ENCODE data around the gene TIAM2.

DNA sequence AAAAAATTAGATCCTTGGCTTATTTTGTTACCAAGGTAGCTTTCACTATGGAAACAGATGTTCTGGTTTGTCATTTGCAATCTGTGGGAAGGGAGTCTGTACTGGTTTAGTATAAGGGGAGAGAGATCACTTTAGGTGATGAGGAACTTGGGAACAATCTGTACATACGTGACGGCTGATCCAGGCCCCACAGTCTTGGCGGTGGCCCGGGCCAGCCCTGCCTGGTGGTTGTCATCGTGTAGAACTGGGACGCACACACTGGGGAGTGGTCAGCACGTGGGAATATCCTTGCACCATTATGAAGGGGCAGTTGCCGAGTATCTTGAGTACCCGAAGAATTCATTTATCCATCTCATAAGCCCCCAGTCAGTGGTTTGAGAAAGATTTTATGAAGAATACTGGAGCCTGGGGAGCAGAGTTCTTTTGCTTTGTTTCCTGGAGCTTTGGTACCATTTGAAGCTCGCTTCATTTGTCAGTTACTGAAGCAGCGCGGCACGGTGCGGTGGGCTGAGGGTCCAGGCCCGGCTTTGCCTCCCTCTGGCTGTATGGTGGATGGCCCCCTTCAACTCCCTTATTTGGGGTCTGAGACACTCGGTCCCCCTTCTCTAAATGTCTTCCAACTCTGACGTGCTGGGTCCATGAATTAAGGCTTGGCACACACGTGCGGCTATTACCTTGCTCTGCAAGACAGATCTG lies 245.9 kb downstream of the TIAM2 start:
- TF ChIP-seq EGR1 (IDR thresholded peaks at IDR 0.05; ENCODE audit: borderline replicate concordance in 1 of 2, low read depth in 2 of 2, low read length in 2 of 2) (no peak), TCF12 (IDR thresholded peaks at IDR 0.05; ENCODE audit: low read depth, low read length) (no peak), SPI1 (IDR thresholded peaks at IDR 0.05; ENCODE audit: borderline replicate concordance, insufficient read depth, low read depth, low read length) (no peak), EP300 (IDR thresholded peaks at IDR 0.05; ENCODE audit: borderline replicate concordance in 1 of 2, control insufficient read depth in 1 of 2, low read depth in 2 of 2, low read length in 2 of 2) (no peak), EZH2 (IDR thresholded peaks at IDR 0.05; ENCODE audit: borderline replicate concordance, control insufficient read depth, low read depth, low read length) (no peak), POLR2AphosphoS5 (IDR thresholded peaks at IDR 0.05; ENCODE audit: low read length) (no peak), NRF1 (conservative IDR thresholded peaks at IDR 0.05; ENCODE audit: low read depth, low read length) (no peak)
- TF ChIP-seq, protein P1, sequence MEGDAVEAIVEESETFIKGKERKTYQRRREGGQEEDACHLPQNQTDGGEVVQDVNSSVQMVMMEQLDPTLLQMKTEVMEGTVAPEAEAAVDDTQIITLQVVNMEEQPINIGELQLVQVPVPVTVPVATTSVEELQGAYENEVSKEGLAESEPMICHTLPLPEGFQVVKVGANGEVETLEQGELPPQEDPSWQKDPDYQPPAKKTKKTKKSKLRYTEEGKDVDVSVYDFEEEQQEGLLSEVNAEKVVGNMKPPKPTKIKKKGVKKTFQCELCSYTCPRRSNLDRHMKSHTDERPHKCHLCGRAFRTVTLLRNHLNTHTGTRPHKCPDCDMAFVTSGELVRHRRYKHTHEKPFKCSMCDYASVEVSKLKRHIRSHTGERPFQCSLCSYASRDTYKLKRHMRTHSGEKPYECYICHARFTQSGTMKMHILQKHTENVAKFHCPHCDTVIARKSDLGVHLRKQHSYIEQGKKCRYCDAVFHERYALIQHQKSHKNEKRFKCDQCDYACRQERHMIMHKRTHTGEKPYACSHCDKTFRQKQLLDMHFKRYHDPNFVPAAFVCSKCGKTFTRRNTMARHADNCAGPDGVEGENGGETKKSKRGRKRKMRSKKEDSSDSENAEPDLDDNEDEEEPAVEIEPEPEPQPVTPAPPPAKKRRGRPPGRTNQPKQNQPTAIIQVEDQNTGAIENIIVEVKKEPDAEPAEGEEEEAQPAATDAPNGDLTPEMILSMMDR (IDR thresholded peaks at IDR 0.05 in 2 of 3, conservative IDR thresholded peaks at IDR 0.05 in 1 of 3; ENCODE audit: control insufficient read depth in 2 of 3, extremely low read depth in 1 of 3, insufficient read depth in 1 of 3, low read depth in 3 of 3, low read length in 3 of 3) = no peak
- TF ChIP-seq, protein P2, sequence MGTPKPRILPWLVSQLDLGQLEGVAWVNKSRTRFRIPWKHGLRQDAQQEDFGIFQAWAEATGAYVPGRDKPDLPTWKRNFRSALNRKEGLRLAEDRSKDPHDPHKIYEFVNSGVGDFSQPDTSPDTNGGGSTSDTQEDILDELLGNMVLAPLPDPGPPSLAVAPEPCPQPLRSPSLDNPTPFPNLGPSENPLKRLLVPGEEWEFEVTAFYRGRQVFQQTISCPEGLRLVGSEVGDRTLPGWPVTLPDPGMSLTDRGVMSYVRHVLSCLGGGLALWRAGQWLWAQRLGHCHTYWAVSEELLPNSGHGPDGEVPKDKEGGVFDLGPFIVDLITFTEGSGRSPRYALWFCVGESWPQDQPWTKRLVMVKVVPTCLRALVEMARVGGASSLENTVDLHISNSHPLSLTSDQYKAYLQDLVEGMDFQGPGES (IDR thresholded peaks at IDR 0.05) = no peak
- TF ChIP-seq, protein P3, sequence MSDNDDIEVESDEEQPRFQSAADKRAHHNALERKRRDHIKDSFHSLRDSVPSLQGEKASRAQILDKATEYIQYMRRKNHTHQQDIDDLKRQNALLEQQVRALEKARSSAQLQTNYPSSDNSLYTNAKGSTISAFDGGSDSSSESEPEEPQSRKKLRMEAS (IDR thresholded peaks at IDR 0.05; ENCODE audit: low read depth, low read length) = no peak

Measured in GM12878 (cell line).